Islet of Langerhans (tissue), 1 donor: ENCODE results near the gene SMIM43.
"Not testable (repeated sequence)": the region's sequence is repeated elsewhere in the genome, so short reads cannot be mapped to it uniquely, and the experiment has no call there.

Experiments used
- FAIRE-seq: peaks from one replicate; lab custom pipeline; 2011; peaks lifted over from hg19 to GRCh38; lab: Jason Lieb, UNC

Gene SMIM43

GRCh38 chr4:121734571-121734970, 30.4 kb downstream of the SMIM43 start:
- no peak for FAIRE-seq

- FAIRE-seq: no peak
These were observed 31.0 kb downstream of the SMIM43 start for GRCh38 chr4:121733942-121734341.

GRCh38 chr4:121729753-121730152, 35.2 kb downstream of the SMIM43 start:
- not testable (repeated sequence) for FAIRE-seq

- no peak for FAIRE-seq
These were observed 36.2 kb downstream of the SMIM43 start for GRCh38 chr4:121728798-121729226.

- FAIRE-seq: no peak
These were observed 36.9 kb downstream of the SMIM43 start for GRCh38 chr4:121728066-121728465.

- FAIRE-seq: peak; percentile 99
These were observed 38.2 kb downstream of the SMIM43 start for GRCh38 chr4:121726642-121727268.

- no peak for FAIRE-seq
These were observed 40.3 kb downstream of the SMIM43 start for GRCh38 chr4:121724671-121725070.

GRCh38 chr4:121721700-121722099, 43.3 kb downstream of the SMIM43 start:
- FAIRE-seq: no peak

GRCh38 chr4:121720109-121720508, 44.9 kb downstream of the SMIM43 start:
- no peak for FAIRE-seq

GRCh38 chr4:121717680-121718237, 47.2 kb downstream of the SMIM43 start:
- FAIRE-seq: no peak

- FAIRE-seq: no peak
These were observed 50.4 kb downstream of the SMIM43 start for GRCh38 chr4:121714548-121714947.

GRCh38 chr4:121712783-121713182, 52.2 kb downstream of the SMIM43 start:
- no peak for FAIRE-seq

GRCh38 chr4:121712001-121712651, 52.8 kb downstream of the SMIM43 start:
- FAIRE-seq: no peak

- no peak for FAIRE-seq
These were observed 53.5 kb downstream of the SMIM43 start for GRCh38 chr4:121711263-121712000.

GRCh38 chr4:121709766-121710405, 55.1 kb downstream of the SMIM43 start:
- FAIRE-seq: no peak
